ENCODE results near the gene UNC45A.

UNC45A gene

GRCh38 chr15:90934256-90934948, 683 bp upstream of the UNC45A start:
- TF ChIP-seq, protein P1, sequence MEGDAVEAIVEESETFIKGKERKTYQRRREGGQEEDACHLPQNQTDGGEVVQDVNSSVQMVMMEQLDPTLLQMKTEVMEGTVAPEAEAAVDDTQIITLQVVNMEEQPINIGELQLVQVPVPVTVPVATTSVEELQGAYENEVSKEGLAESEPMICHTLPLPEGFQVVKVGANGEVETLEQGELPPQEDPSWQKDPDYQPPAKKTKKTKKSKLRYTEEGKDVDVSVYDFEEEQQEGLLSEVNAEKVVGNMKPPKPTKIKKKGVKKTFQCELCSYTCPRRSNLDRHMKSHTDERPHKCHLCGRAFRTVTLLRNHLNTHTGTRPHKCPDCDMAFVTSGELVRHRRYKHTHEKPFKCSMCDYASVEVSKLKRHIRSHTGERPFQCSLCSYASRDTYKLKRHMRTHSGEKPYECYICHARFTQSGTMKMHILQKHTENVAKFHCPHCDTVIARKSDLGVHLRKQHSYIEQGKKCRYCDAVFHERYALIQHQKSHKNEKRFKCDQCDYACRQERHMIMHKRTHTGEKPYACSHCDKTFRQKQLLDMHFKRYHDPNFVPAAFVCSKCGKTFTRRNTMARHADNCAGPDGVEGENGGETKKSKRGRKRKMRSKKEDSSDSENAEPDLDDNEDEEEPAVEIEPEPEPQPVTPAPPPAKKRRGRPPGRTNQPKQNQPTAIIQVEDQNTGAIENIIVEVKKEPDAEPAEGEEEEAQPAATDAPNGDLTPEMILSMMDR (IDR thresholded peaks at IDR 0.05): peak; percentile 74
- Histone ChIP-seq H3K27ac (peak overlapping the region; percentile 62), H3K4me1 (peaks cover 6% of the 10 kb centered on the region)

DNA sequence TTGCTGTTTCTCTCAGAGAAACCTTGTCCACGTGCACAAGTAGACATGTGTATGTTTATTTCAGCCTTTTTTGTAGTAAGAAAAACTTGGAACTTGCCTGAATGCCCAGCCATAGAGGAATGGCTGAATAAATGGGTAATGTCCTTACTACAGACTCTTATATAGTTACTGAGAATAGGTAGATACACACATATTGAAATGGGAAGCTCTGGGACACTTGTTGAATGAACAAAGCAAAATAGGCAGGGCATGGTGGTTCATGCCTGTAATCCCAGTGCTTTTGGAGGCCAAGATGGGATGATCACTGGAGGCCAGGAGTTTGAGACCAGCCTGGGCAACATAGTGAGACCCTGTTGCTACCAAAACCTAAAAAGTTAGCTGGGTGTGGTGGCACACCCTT, 1.7 kb downstream of the UNC45A start:
- H3K27ac ChIP-seq: no peak overlapping the region
- H3K4me1 ChIP-seq: peaks cover 4% of the 10 kb centered on the region
- no peaks in the 10 kb centered on the region for H3K79me2 ChIP-seq
- no peak overlapping the region for H3K4me3 ChIP-seq (ENCODE audit: low read depth, low read length)
- TF ChIP-seq, protein P1 (IDR thresholded peaks at IDR 0.05): no peak
- no peaks in the 10 kb centered on the region for H3K27me3 ChIP-seq (ENCODE audit: control insufficient read depth, insufficient read depth, low read length)
- H3K9me3 ChIP-seq (ENCODE audit: control insufficient read depth, low read length): no peaks in the 10 kb centered on the region
- no peak overlapping the region for H2AFZ ChIP-seq
- no peak overlapping the region for H3K9ac ChIP-seq
- H3K36me3 ChIP-seq (ENCODE audit: control insufficient read depth, insufficient read depth, low read length): no peaks in the 10 kb centered on the region
- H3K4me2 ChIP-seq (ENCODE audit: low read length): no peak overlapping the region

More at GRCh38 chr15:90934256-90934948, 683 bp upstream of the UNC45A start:
- Histone ChIP-seq H2AFZ (peak overlapping the region; percentile 89), H3K4me2 (ENCODE audit: low read length) (peak overlapping the region; percentile 70), H3K9me3 (ENCODE audit: control insufficient read depth, low read length) (no peaks in the 10 kb centered on the region), H3K36me3 (ENCODE audit: control insufficient read depth, insufficient read depth, low read length) (no peaks in the 10 kb centered on the region), H3K79me2 (no peaks in the 10 kb centered on the region), H3K9ac (no peak overlapping the region), H3K4me3 (ENCODE audit: low read depth, low read length) (peak overlapping the region; percentile 68), H3K27me3 (ENCODE audit: control insufficient read depth, insufficient read depth, low read length) (no peaks in the 10 kb centered on the region)

DNA sequence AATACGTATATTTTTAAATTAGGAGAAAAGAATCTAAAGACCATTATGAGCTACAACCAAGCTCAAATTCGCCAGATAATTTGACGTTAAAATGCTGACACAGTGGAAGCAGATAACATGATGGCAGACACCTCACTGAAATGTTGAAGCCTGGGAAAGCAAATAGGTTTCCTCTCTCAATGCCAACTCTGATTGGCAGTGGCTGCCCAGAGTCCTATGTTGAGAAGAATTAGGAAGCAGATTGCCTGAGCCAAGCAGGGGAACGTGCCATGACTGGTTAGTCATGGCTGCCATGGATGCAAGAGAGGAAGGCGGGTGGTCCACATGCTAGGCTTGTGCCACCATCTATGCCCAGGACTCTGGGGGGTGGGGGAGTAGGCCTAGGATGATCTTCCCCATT, 3.2 kb downstream of the UNC45A start:
- Histone ChIP-seq H3K4me2 (ENCODE audit: low read length) (no peak overlapping the region), H3K79me2 (no peaks in the 10 kb centered on the region), H3K9ac (no peak overlapping the region), H2AFZ (no peak overlapping the region), H3K27me3 (ENCODE audit: control insufficient read depth, insufficient read depth, low read length) (no peaks in the 10 kb centered on the region), H3K36me3 (ENCODE audit: control insufficient read depth, insufficient read depth, low read length) (no peaks in the 10 kb centered on the region), H3K4me3 (ENCODE audit: low read depth, low read length) (no peak overlapping the region), H3K4me1 (peaks cover 4% of the 10 kb centered on the region), H3K9me3 (ENCODE audit: control insufficient read depth, low read length) (no peaks in the 10 kb centered on the region), H3K27ac (no peak overlapping the region)
- TF ChIP-seq, protein P1 (IDR thresholded peaks at IDR 0.05): no peak

DNA sequence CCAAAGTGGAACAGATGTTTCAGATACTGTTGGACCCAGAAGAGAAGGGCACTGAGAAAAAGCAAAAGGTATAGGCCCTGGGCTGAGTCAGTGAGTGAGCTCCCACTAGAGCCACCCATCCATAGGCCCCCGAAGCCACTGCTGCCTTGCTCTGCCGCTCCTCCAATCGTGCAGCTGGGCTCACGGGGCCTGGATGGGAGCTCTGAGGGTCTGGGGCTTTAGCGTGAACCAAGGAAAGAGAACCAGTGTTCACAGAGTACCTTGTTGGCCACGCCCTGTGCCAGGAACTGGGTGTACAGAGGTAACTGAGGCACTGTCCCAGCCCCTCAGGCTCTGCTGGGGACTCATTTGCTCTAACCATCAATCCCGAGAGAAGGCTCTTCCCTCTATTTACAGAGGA, 4.7 kb downstream of the UNC45A start:
- no peak overlapping the region for H2AFZ ChIP-seq
- no peaks in the 10 kb centered on the region for H3K79me2 ChIP-seq
- no peak overlapping the region for H3K4me3 ChIP-seq (ENCODE audit: low read depth, low read length)
- H3K9ac ChIP-seq: no peak overlapping the region
- H3K4me2 ChIP-seq (ENCODE audit: low read length): no peak overlapping the region
- H3K9me3 ChIP-seq (ENCODE audit: control insufficient read depth, low read length): no peaks in the 10 kb centered on the region
- H3K4me1 ChIP-seq: no peaks in the 10 kb centered on the region
- H3K36me3 ChIP-seq (ENCODE audit: control insufficient read depth, insufficient read depth, low read length): no peaks in the 10 kb centered on the region
- TF ChIP-seq, protein P1 (IDR thresholded peaks at IDR 0.05): no peak
- no peaks in the 10 kb centered on the region for H3K27me3 ChIP-seq (ENCODE audit: control insufficient read depth, insufficient read depth, low read length)
- H3K27ac ChIP-seq: no peak overlapping the region

DNA sequence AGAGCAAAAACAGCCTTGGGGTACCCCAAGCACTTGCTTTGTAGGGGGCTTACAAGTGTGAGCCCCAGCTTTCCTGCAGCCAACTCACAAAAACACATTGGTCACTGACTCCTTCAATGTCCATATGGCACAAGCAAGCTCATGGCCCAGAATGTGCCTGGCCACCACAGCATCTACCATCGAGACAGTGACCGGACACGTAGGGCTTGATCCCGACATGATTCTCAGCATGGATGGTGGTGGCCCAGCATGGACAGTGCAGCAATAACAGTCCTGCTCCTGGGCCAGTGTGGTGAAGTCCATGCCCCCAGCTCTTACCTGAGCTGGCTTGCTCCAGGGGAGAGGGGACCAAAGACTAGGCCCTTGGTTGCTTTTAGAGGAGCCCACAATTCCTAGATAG, 6.0 kb downstream of the UNC45A start:
- Histone ChIP-seq H3K9ac (no peak overlapping the region), H2AFZ (no peak overlapping the region), H3K79me2 (no peaks in the 10 kb centered on the region), H3K9me3 (ENCODE audit: control insufficient read depth, low read length) (no peaks in the 10 kb centered on the region), H3K27ac (no peak overlapping the region), H3K4me2 (ENCODE audit: low read length) (no peak overlapping the region), H3K4me1 (no peaks in the 10 kb centered on the region), H3K36me3 (ENCODE audit: control insufficient read depth, insufficient read depth, low read length) (no peaks in the 10 kb centered on the region), H3K4me3 (ENCODE audit: low read depth, low read length) (no peak overlapping the region), H3K27me3 (ENCODE audit: control insufficient read depth, insufficient read depth, low read length) (no peaks in the 10 kb centered on the region)
- TF ChIP-seq, protein P1 (IDR thresholded peaks at IDR 0.05): no peak
